Right forelimb (tissue), 1 donor: ENCODE measurements around the gene LRRC3.

ENCODE experiments used
- DNase-seq: peaks from one replicate; pipeline ENCODE4 v3.0.0-alpha.2; 2018

Gene LRRC3

GRCh38 chr21:44424608-44425306 lies 30.6 kb upstream of the LRRC3 start:
- DNase-seq, result peak; percentile 17

- DNase-seq, result peak; percentile 39
Measured at GRCh38 chr21:44425307-44425894, 29.9 kb upstream of the LRRC3 start.

- peak; percentile 40 for DNase-seq
Measured at GRCh38 chr21:44425895-44426662, 29.2 kb upstream of the LRRC3 start.

GRCh38 chr21:44426663-44427191 lies 28.6 kb upstream of the LRRC3 start:
- peak; percentile 36 for DNase-seq

GRCh38 chr21:44427241-44428120 lies 27.8 kb upstream of the LRRC3 start:
- peak; percentile 16 for DNase-seq

GRCh38 chr21:44428281-44428960 lies 26.9 kb upstream of the LRRC3 start:
- no peak for DNase-seq

- DNase-seq, result no peak
Measured at GRCh38 chr21:44429894-44430293, 25.4 kb upstream of the LRRC3 start.

GRCh38 chr21:44431300-44431699 lies 24.0 kb upstream of the LRRC3 start:
- no peak for DNase-seq

GRCh38 chr21:44432841-44433790 lies 22.2 kb upstream of the LRRC3 start:
- DNase-seq, result peak; percentile 36

- DNase-seq, result peak; percentile 18
Measured at GRCh38 chr21:44433791-44434567, 21.3 kb upstream of the LRRC3 start.

- peak; percentile 36 for DNase-seq
Measured at GRCh38 chr21:44434568-44434925, 20.8 kb upstream of the LRRC3 start.

GRCh38 chr21:44434936-44435635 lies 20.2 kb upstream of the LRRC3 start:
- peak; percentile 33 for DNase-seq

- no peak for DNase-seq
Measured at GRCh38 chr21:44436111-44436611, 19.1 kb upstream of the LRRC3 start.

GRCh38 chr21:44436958-44437357 lies 18.4 kb upstream of the LRRC3 start:
- DNase-seq, result peak; percentile 16

- DNase-seq, result no peak
Measured at GRCh38 chr21:44437371-44437695, 18.0 kb upstream of the LRRC3 start.

- DNase-seq, result no peak
Measured at GRCh38 chr21:44437696-44438431, 17.4 kb upstream of the LRRC3 start.

- DNase-seq, result no peak
Measured at GRCh38 chr21:44438531-44439210, 16.6 kb upstream of the LRRC3 start.

GRCh38 chr21:44439211-44439600 lies 16.1 kb upstream of the LRRC3 start:
- no peak for DNase-seq
